ENCODE measurements around the gene MAPK8. TPM values are rescaled to one million over a fixed set of nuclear protein-coding genes. Genes with fewer than 3 reads are reported as not detected.

Gene MAPK8
- polyA plus RNA-seq, 3 donors = 18.4 to 21.1 (median 18.5) TPM

- no peak overlapping the region for H3K9ac ChIP-seq (ENCODE audit: insufficient read depth, low read length, poor library complexity, severe bottlenecking)
- Mint-ChIP-seq H3K27me3 (ENCODE audit: low read depth in 3 of 3) (peaks cover 0 to 2% (median 0%) of the 10 kb centered on the region in 3 donors), H3K36me3 (no peaks in the 10 kb centered on the region), H3K4me1 (peaks cover 22% of the 10 kb centered on the region), H3K9me3 (no peaks in the 10 kb centered on the region), H3K4me3 (no peak overlapping the region), H3K27ac (no peak overlapping the region)
- TF ChIP-seq CTCF (IDR thresholded peaks at IDR 0.05) = no peak
- no peak for DNase-seq
- no peak overlapping the region for H3K27ac ChIP-seq (ENCODE audit: low read depth in 1 of 2, low read length in 2 of 2)
- H4K20me1 ChIP-seq (ENCODE audit: insufficient read depth, low read length) = peaks cover 61% of the 10 kb centered on the region
- intact Hi-C loops (cut with micrococcal nuclease) = loop anchor here in 1 of 2 donors (10.0 kb wide), 1 partner anchor 1235 kb away; no protein-coding TSS in a partner anchor
- H3K4me3 ChIP-seq (replicated peaks in 1 of 3; ENCODE audit: low read depth in 2 of 3, low read length in 3 of 3) = no peak overlapping the region
- no peaks in the 10 kb centered on the region for H3K9me3 ChIP-seq (replicated peaks in 1 of 2; ENCODE audit: control insufficient read depth in 1 of 2, insufficient read depth in 1 of 2, low read length in 2 of 2)
- WGBS (ENCODE audit: insufficient coverage) = no CpG with 5 or more reads among the region's 2 CpGs
- H3K79me2 ChIP-seq (ENCODE audit: insufficient read depth, low read length) = peaks cover 69% of the 10 kb centered on the region
- no peak overlapping the region for H2AFZ ChIP-seq (ENCODE audit: insufficient read depth, low read depth, low read length, poor library complexity, severe bottlenecking)
- peaks cover 13 to 19% of the 10 kb centered on the region in 2 donors for H3K4me1 ChIP-seq (ENCODE audit: control insufficient read depth in 1 of 2, insufficient read depth in 2 of 2, low read length in 2 of 2)
- no peaks in the 10 kb centered on the region for H3K36me3 ChIP-seq (replicated peaks in 1 of 2; ENCODE audit: control insufficient read depth in 1 of 2, insufficient read depth in 2 of 2, low read length in 2 of 2)
- H3K4me2 ChIP-seq (replicated peaks; ENCODE audit: extremely low read depth, low read length, poor library complexity, severe bottlenecking) = no peak overlapping the region
- no peaks in the 10 kb centered on the region for H3K27me3 ChIP-seq (ENCODE audit: control insufficient read depth in 2 of 2, insufficient read depth in 2 of 2, low read length in 2 of 2)
Observed at GRCh38 chr10:48309711-48310226, 3.3 kb downstream of the MAPK8 start.

DNA sequence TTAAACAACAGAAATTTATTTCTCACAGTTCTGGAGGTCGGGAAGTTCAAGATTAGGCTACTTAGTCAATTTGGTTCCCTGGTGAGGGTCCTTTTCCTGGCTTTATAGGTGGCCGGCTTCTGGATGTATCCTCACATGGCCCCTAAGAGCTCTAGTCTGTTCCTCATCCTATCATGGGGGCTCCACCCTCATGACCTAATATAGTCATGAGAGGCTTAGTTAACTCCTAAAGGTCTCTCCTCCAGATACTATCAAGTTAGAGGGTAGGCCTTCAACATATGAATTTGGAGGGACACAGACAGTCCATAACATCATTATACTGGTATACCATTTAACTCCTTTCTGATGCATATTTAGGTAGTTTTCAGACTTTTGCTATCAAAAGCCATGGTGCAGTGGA lies 7.6 kb downstream of the MAPK8 start:
- Histone ChIP-seq H3K27ac (ENCODE audit: low read depth in 1 of 2, low read length in 2 of 2) (no peak overlapping the region), H3K9ac (ENCODE audit: insufficient read depth, low read length, poor library complexity, severe bottlenecking) (no peak overlapping the region), H3K9me3 (replicated peaks in 1 of 2; ENCODE audit: control insufficient read depth in 1 of 2, insufficient read depth in 1 of 2, low read length in 2 of 2) (no peaks in the 10 kb centered on the region), H3K79me2 (ENCODE audit: insufficient read depth, low read length) (peaks cover 79% of the 10 kb centered on the region), H3K4me2 (replicated peaks; ENCODE audit: extremely low read depth, low read length, poor library complexity, severe bottlenecking) (no peak overlapping the region), H3K4me1 (ENCODE audit: control insufficient read depth in 1 of 2, insufficient read depth in 2 of 2, low read length in 2 of 2) (no peaks in the 10 kb centered on the region), H2AFZ (ENCODE audit: insufficient read depth, low read depth, low read length, poor library complexity, severe bottlenecking) (no peak overlapping the region), H3K27me3 (ENCODE audit: control insufficient read depth in 2 of 2, insufficient read depth in 2 of 2, low read length in 2 of 2) (no peaks in the 10 kb centered on the region), H4K20me1 (ENCODE audit: insufficient read depth, low read length) (peaks cover 79% of the 10 kb centered on the region), H3K36me3 (replicated peaks in 1 of 2; ENCODE audit: control insufficient read depth in 1 of 2, insufficient read depth in 2 of 2, low read length in 2 of 2) (no peaks in the 10 kb centered on the region), H3K4me3 (replicated peaks in 1 of 3; ENCODE audit: low read depth in 2 of 3, low read length in 3 of 3) (no peak overlapping the region)
- H3K9me3 Mint-ChIP-seq = no peaks in the 10 kb centered on the region
- DNase-seq = no peak
- no peak overlapping the region for H3K27ac Mint-ChIP-seq
- H3K4me3 Mint-ChIP-seq = no peak overlapping the region
- no peak for TF ChIP-seq CTCF (IDR thresholded peaks at IDR 0.05)
- H3K36me3 Mint-ChIP-seq = no peaks in the 10 kb centered on the region
- H3K27me3 Mint-ChIP-seq (ENCODE audit: low read depth in 3 of 3) = no peaks in the 10 kb centered on the region
- intact Hi-C loops (cut with micrococcal nuclease) = no loop called here
- WGBS (ENCODE audit: insufficient coverage) = 100% methylated on average over 2 of the region's 2 CpGs
- H3K4me1 Mint-ChIP-seq = peaks cover 7% of the 10 kb centered on the region
